NCI-H1436 treated with DMSO at 0.1 percent for 48 hours (cell line): Measurements from ENCODE around the gene MMADHC.
A peak's percentile ranks its signal among the peaks of the same experiment; 100 is the strongest.
"Not testable (repeated sequence)": the region's sequence is repeated elsewhere in the genome, so short reads cannot be mapped to it uniquely, and the experiment has no call there.

Experiments
- DNase-seq: peaks from one replicate; lab custom pipeline; 2025; lab: John Stamatoyannopoulos, UW

The MMADHC gene

GRCh38 chr2:149595056-149595963 lies 7.7 kb upstream of the MMADHC start:
- DNase-seq = no peak

GRCh38 chr2:149594411-149594810 lies 6.8 kb upstream of the MMADHC start:
- no peak for DNase-seq

GRCh38 chr2:149587950-149588487 lies 444 bp upstream of the MMADHC start:
- no peak for DNase-seq

- no peak for DNase-seq
Measured at GRCh38 chr2:149586898-149587219, 716 bp downstream of the MMADHC start.

GRCh38 chr2:149586063-149586462 lies 1.5 kb downstream of the MMADHC start:
- DNase-seq = no peak

GRCh38 chr2:149585166-149585885 lies 2.2 kb downstream of the MMADHC start:
- DNase-seq = no peak

GRCh38 chr2:149579972-149580882 lies 7.3 kb downstream of the MMADHC start:
- DNase-seq = no peak

- DNase-seq = no peak
Measured at GRCh38 chr2:149577269-149577668, 10.3 kb downstream of the MMADHC start.

- DNase-seq = no peak
Measured at GRCh38 chr2:149575752-149576151, 11.8 kb downstream of the MMADHC start.

GRCh38 chr2:149575277-149575676 lies 12.3 kb downstream of the MMADHC start:
- DNase-seq = no peak

- no peak for DNase-seq
Measured at GRCh38 chr2:149573760-149574159, 13.8 kb downstream of the MMADHC start.

GRCh38 chr2:149572102-149572953 lies 15.2 kb downstream of the MMADHC start:
- no peak for DNase-seq

GRCh38 chr2:149568138-149568537 lies 19.4 kb downstream of the MMADHC start:
- no peak for DNase-seq

- DNase-seq = no peak
Measured at GRCh38 chr2:149566652-149567051, 20.9 kb downstream of the MMADHC start.

- not testable (repeated sequence) for DNase-seq
Measured at GRCh38 chr2:149565625-149566024, 21.9 kb downstream of the MMADHC start.

GRCh38 chr2:149564983-149565382 lies 22.6 kb downstream of the MMADHC start:
- no peak for DNase-seq

GRCh38 chr2:149564097-149564496 lies 23.5 kb downstream of the MMADHC start:
- no peak for DNase-seq

- peak; percentile 18 for DNase-seq
Measured at GRCh38 chr2:149562324-149562723, 25.3 kb downstream of the MMADHC start.

- DNase-seq = no peak
Measured at GRCh38 chr2:149561309-149561926, 26.2 kb downstream of the MMADHC start.

- no peak for DNase-seq
Measured at GRCh38 chr2:149559341-149560068, 28.1 kb downstream of the MMADHC start.
